HepG2 (cell line): Measurements from ENCODE around the gene KTN1. TPM values are rescaled to one million over a fixed set of nuclear protein-coding genes. Genes with fewer than 3 reads are reported as not detected.

Experiments
- ATAC-seq: fragments of 200-7000 bp; cut with Tn5 transposase; 3 replicates; pipeline ENCODE4 v1.9.1; 2020; ENCODE audit warnings: mild to moderate bottlenecking, moderate library complexity
- BruUV-seq: library from RNA; stranded (reverse); fragments of 400-500 nt; replicated peaks from 2 replicates; lab custom pipeline; 2021; lab: Mats Ljungman, UMichigan
- CTCF ChIA-PET: fragments of 300-600 bp; formaldehyde crosslinking; extraction: SDS; loops from one replicate; lab custom pipeline; 2021; ENCODE audit warnings: low total read pairs, inconsistent platforms, low intra/inter-chr PET ratio; lab: Yijun Ruan, JAX
- POLR2A ChIA-PET: fragments of 350-600 bp; sonication (Branson Sonifier 250); formaldehyde crosslinking; loops from one replicate; lab custom pipeline; 2020; ENCODE audit warnings: antibody characterized with exemption, inconsistent platforms; lab: Yijun Ruan, JAX
- DNase-seq: peaks from one replicate; pipeline ENCODE4 v3.0.0-alpha.2; 2015; ENCODE audit warnings: low spot score
- FAIRE-seq: peaks from 3 replicates; lab custom pipeline; 2011; peaks lifted over from hg19 to GRCh38; lab: Jason Lieb, UNC
- H2AFZ ChIP-seq: one replicate; pipeline ENCODE4 v1.6.1; 2011; ENCODE audit warnings: low read length, inconsistent platforms
- H3K27ac ChIP-seq: fragments of 300-600 bp; 3 replicates; pipeline ENCODE4 v1.8.0; 2011; ENCODE audit warnings: mixed run types, mild to moderate bottlenecking, mixed read lengths, low read length, inconsistent platforms; ENCODE audit not compliant: insufficient read depth; ENCODE audit errors: extremely low read length
- H3K27me3 ChIP-seq, 2 experiments: fragments of 200-600 bp in 1 of 2; 2 replicates in 1 of 2; 3 replicates in 1 of 2; pipeline versions ENCODE4 v1.6.0 to v1.8.0; 2011; ENCODE audit warnings: low read length in 2 of 2, mild to moderate bottlenecking in 2 of 2, moderate library complexity in 2 of 2, inconsistent platforms in 1 of 2; ENCODE audit not compliant: insufficient read depth in 2 of 2, control insufficient read depth in 1 of 2
- H3K36me3 ChIP-seq, 2 experiments: fragments of 200-600 bp in 1 of 2; replicated peaks in 1 of 2; 2 replicates in 1 of 2; 3 replicates in 1 of 2; pipeline versions ENCODE4 v1.5.1 to v1.8.0; 2011; ENCODE audit warnings: low read length in 2 of 2, inconsistent platforms in 1 of 2; ENCODE audit not compliant: insufficient read depth in 2 of 2, control insufficient read depth in 1 of 2
- H3K4me1 ChIP-seq: 2 replicates; pipeline ENCODE4 v1.5.1; 2012; ENCODE audit warnings: low read length, inconsistent platforms; ENCODE audit not compliant: insufficient read depth
- H3K4me2 ChIP-seq: 2 replicates; pipeline ENCODE4 v1.6.0; 2011; ENCODE audit warnings: low read depth, low read length, inconsistent platforms
- H3K4me3 ChIP-seq, 3 experiments: fragments of 200-600 bp in 1 of 3; sonication (generic), shearing (Covaris generic) in 1 of 3; replicated peaks in 1 of 3; 2 replicates each; pipeline ENCODE4 v1.5.1; 2011 to 2016; ENCODE audit warnings: low read length in 3 of 3, inconsistent platforms in 2 of 3, low read depth in 2 of 3, mild to moderate bottlenecking in 2 of 3, control low read depth in 1 of 3, mixed read lengths in 1 of 3; ENCODE audit not compliant: insufficient read depth in 1 of 3
- H3K79me2 ChIP-seq: one replicate; pipeline ENCODE4 v1.6.1; 2011; ENCODE audit warnings: low read length, inconsistent platforms; ENCODE audit not compliant: insufficient read depth
- H3K9ac ChIP-seq: 2 replicates; pipeline ENCODE4 v1.6.0; 2011; ENCODE audit warnings: mild to moderate bottlenecking, low read depth, low read length, inconsistent platforms; ENCODE audit not compliant: insufficient read depth
- H3K9me3 ChIP-seq: 2 replicates; pipeline ENCODE4 v1.5.1; 2012; ENCODE audit warnings: mild to moderate bottlenecking, low read length
- H4K20me1 ChIP-seq: 2 replicates; pipeline ENCODE4 v1.6.0; 2011; ENCODE audit warnings: inconsistent platforms, mild to moderate bottlenecking, low read length, moderate library complexity; ENCODE audit not compliant: insufficient read depth
- GABPB1 ChIP-seq: IDR thresholded peaks from 2 replicates; pipeline ENCODE4 v1.6.1; 2016; ENCODE audit warnings: mild to moderate bottlenecking, missing genetic modification reagents, moderate library complexity, missing compliant biosample characterization
- JUND ChIP-seq: sonication (generic); formaldehyde crosslinking; IDR thresholded peaks from 2 replicates; pipeline ENCODE4 v1.8.0; 2022; ENCODE audit warnings: mild to moderate bottlenecking, missing genetic modification reagents
- MTF1 ChIP-seq: sonication (generic); formaldehyde crosslinking; IDR thresholded peaks from 2 replicates; pipeline ENCODE4 v1.5.0; 2020; ENCODE audit warnings: missing genetic modification reagents
- MXI1 ChIP-seq: IDR thresholded peaks from 3 replicates; pipeline ENCODE4 v1.6.1; 2012; ENCODE audit warnings: low read depth, low read length, inconsistent platforms, borderline replicate concordance
- PAX8 ChIP-seq: sonication (generic); formaldehyde crosslinking; IDR thresholded peaks from 2 replicates; pipeline ENCODE4 v1.8.0; 2022; ENCODE audit warnings: mild to moderate bottlenecking, missing genetic modification reagents, borderline replicate concordance
- RBFOX2 ChIP-seq: fragments of 200-400 bp; formaldehyde crosslinking; IDR thresholded peaks from 2 replicates; pipeline ENCODE4 v1.6.1; 2017; ENCODE audit warnings: low read depth, mild to moderate bottlenecking, low read length
- SMARCC2 ChIP-seq: fragments of 450-650 bp; IDR thresholded peaks from 2 replicates; pipeline ENCODE4 v1.6.1; 2017; ENCODE audit warnings: antibody characterized with exemption, mild to moderate bottlenecking
- ZNF12 ChIP-seq: sonication (generic); formaldehyde crosslinking; IDR thresholded peaks from 2 replicates; pipeline ENCODE4 v1.5.0; 2020; ENCODE audit warnings: missing genetic modification reagents
- ZNF709 ChIP-seq: sonication (generic); formaldehyde crosslinking; IDR thresholded peaks from 2 replicates; pipeline ENCODE4 v1.5.0; 2020; ENCODE audit warnings: mild to moderate bottlenecking, missing genetic modification reagents
- ZNF878 ChIP-seq: sonication (generic); formaldehyde crosslinking; IDR thresholded peaks from 2 replicates; pipeline ENCODE4 v1.8.1; 2023; ENCODE audit warnings: mild to moderate bottlenecking, missing genetic modification reagents, moderate library complexity
- in situ Hi-C: cut with HindIII; loops from 2 replicates; pipeline ENCODE4 v1.10.0; 2017; ENCODE audit warnings: low pct_unique_long_range_greater_than_20kb; ENCODE audit not compliant: extremely low pct_ligation_motif_present
- intact Hi-C: fragments of 100-400 bp; cut with micrococcal nuclease; formaldehyde crosslinking; loops from one replicate; pipeline ENCODE4 v1.10.0; 2022; ENCODE audit not compliant: unreplicated experiment
- polyA plus RNA-seq, 8 experiments: library from polyadenylated mRNA; depleted of rRNA in 3 of 8; stranded (reverse) in 7 of 8; unstranded in 1 of 8; fragments of >200 nt; fragmentation: Illumina TruSeq in 4 of 8; extraction: Trizol in 4 of 8; gene quantifications; 2 replicates each; pipeline versions ENCODE4 v1.2.1 to v1.2.3, GENCODE V29; 2011 to 2016; ENCODE audit warnings: low read depth in 4 of 8, missing spikeins in 1 of 8, mixed read lengths in 1 of 8; ENCODE audit not compliant: insufficient read depth in 1 of 8
- total RNA-seq, 5 experiments: library from RNA; depleted of rRNA; stranded (reverse); fragments of >200 nt; fragmentation: Illumina TruSeq; extraction: Trizol; gene quantifications; 2 replicates each; pipeline ENCODE4 v1.2.3, GENCODE V29; 2016; ENCODE audit warnings: low read depth in 1 of 5
- TF ChIP-seq, protein P1 (sequence below): sonication (generic); formaldehyde crosslinking; IDR thresholded peaks from 2 replicates; pipeline ENCODE4 v1.5.1; 2020; ENCODE audit warnings: mild to moderate bottlenecking, moderate library complexity, missing genetic modification reagents
- TF ChIP-seq, protein P2 (sequence below): conservative IDR thresholded peaks from 2 replicates; pipeline ENCODE4 v1.6.1; 2018; ENCODE audit warnings: missing genetic modification reagents
- TF ChIP-seq, protein P3 (sequence below): sonication (generic); formaldehyde crosslinking; IDR thresholded peaks from 2 replicates; pipeline ENCODE4 v1.4.0; 2020; ENCODE audit warnings: missing genetic modification reagents, borderline replicate concordance

The KTN1 gene
- total and polyA plus RNA-seq, 2 of the 13 experiments (the other 11 are each of a cell fraction or from before 2014, with no cell fraction given): 60.6 to 169 TPM

DNA sequence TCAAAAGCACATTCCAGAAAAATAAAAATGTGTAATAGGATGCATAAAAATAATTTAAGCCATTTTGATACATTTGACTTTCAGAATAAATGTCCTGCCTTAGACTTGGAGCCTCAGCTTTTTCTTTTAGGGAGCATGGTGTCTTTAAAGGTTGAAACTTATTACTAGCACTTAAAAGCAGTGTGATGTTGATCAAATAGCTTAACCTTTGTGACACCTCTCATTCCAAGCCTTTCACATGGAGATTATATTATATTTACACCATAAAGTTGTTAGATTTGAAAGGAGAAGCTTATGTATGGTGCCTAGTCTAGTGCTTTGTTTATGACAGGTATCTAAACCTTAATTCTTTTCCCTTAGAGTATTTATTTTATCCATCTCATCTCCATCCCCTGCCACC lies 61.9 kb downstream of the KTN1 start:
- BruUV-seq: no TSS peak
- no peaks in the 10 kb centered on the region for H3K9me3 ChIP-seq
- TF ChIP-seq ZNF12 (CRISPR knock-in tag) (no peak), JUND (CRISPR knock-in tag) (no peak), MTF1 (CRISPR knock-in tag) (no peak), ZNF878 (no peak), MXI1 (no peak), PAX8 (CRISPR knock-in tag) (no peak), RBFOX2 (no peak), SMARCC2 (no peak), ZNF709 (CRISPR knock-in tag) (no peak), GABPB1 (no peak)
- TF ChIP-seq, protein P1, sequence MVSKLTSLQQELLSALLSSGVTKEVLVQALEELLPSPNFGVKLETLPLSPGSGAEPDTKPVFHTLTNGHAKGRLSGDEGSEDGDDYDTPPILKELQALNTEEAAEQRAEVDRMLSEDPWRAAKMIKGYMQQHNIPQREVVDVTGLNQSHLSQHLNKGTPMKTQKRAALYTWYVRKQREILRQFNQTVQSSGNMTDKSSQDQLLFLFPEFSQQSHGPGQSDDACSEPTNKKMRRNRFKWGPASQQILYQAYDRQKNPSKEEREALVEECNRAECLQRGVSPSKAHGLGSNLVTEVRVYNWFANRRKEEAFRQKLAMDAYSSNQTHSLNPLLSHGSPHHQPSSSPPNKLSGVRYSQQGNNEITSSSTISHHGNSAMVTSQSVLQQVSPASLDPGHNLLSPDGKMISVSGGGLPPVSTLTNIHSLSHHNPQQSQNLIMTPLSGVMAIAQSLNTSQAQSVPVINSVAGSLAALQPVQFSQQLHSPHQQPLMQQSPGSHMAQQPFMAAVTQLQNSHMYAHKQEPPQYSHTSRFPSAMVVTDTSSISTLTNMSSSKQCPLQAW (CRISPR knock-in tag): no peak
- TF ChIP-seq, protein P2, sequence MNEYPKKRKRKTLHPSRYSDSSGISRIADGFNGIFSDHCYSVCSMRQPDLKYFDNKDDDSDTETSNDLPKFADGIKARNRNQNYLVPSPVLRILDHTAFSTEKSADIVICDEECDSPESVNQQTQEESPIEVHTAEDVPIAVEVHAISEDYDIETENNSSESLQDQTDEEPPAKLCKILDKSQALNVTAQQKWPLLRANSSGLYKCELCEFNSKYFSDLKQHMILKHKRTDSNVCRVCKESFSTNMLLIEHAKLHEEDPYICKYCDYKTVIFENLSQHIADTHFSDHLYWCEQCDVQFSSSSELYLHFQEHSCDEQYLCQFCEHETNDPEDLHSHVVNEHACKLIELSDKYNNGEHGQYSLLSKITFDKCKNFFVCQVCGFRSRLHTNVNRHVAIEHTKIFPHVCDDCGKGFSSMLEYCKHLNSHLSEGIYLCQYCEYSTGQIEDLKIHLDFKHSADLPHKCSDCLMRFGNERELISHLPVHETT (CRISPR knock-in tag): no peak
- TF ChIP-seq, protein P3, sequence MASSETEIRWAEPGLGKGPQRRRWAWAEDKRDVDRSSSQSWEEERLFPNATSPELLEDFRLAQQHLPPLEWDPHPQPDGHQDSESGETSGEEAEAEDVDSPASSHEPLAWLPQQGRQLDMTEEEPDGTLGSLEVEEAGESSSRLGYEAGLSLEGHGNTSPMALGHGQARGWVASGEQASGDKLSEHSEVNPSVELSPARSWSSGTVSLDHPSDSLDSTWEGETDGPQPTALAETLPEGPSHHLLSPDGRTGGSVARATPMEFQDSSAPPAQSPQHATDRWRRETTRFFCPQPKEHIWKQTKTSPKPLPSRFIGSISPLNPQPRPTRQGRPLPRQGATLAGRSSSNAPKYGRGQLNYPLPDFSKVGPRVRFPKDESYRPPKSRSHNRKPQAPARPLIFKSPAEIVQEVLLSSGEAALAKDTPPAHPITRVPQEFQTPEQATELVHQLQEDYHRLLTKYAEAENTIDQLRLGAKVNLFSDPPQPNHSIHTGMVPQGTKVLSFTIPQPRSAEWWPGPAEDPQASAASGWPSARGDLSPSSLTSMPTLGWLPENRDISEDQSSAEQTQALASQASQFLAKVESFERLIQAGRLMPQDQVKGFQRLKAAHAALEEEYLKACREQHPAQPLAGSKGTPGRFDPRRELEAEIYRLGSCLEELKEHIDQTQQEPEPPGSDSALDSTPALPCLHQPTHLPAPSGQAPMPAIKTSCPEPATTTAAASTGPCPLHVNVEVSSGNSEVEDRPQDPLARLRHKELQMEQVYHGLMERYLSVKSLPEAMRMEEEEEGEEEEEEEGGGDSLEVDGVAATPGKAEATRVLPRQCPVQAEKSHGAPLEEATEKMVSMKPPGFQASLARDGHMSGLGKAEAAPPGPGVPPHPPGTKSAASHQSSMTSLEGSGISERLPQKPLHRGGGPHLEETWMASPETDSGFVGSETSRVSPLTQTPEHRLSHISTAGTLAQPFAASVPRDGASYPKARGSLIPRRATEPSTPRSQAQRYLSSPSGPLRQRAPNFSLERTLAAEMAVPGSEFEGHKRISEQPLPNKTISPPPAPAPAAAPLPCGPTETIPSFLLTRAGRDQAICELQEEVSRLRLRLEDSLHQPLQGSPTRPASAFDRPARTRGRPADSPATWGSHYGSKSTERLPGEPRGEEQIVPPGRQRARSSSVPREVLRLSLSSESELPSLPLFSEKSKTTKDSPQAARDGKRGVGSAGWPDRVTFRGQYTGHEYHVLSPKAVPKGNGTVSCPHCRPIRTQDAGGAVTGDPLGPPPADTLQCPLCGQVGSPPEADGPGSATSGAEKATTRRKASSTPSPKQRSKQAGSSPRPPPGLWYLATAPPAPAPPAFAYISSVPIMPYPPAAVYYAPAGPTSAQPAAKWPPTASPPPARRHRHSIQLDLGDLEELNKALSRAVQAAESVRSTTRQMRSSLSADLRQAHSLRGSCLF (CRISPR knock-in tag): no peak
- TF ChIP-seq, all 625 proteins: peak for 0
- ATAC-seq (no peak), FAIRE-seq (no peak), DNase-seq (no peak)
- in situ Hi-C loops (no loop called here), intact Hi-C loops (no loop called here)
- Histone ChIP-seq H3K27ac (no peak overlapping the region), H2AFZ (no peak overlapping the region), H3K79me2 (no peaks in the 10 kb centered on the region), H3K4me1 (no peaks in the 10 kb centered on the region), H3K36me3 (peaks cover 6 to 45% of the 10 kb centered on the region in 2 experiments), H4K20me1 (no peaks in the 10 kb centered on the region), H3K4me2 (no peak overlapping the region), H3K27me3 (no peaks in the 10 kb centered on the region), H3K4me3 (no peak overlapping the region), H3K9ac (no peak overlapping the region)
- ChIA-PET POLR2A (no interaction called here), CTCF (no interaction called here)
